ENCODE data around the gene APOBR.

- TF ChIP-seq CTCF (IDR thresholded peaks at IDR 0.05), result no peak
- no peak for TF ChIP-seq POLR2A (IDR thresholded peaks at IDR 0.05)
These were observed 50.6 kb downstream of the APOBR start for GRCh38 chr16:28544998-28545397.
